Activated naive CD4-positive, alpha-beta T cell treated with anti-CD3 and anti-CD28 coated beads, Interleukin-2, amount 50 U/mL, for 24 hours (primary cell): ENCODE results near the gene LRRC74A.

Source experiments
- H3K27ac Mint-ChIP-seq: one replicate; pipeline ENCODE4 v1.8.0; 2021; ENCODE audit warnings: mild to moderate bottlenecking, mixed read lengths
- H3K27me3 Mint-ChIP-seq: one replicate; pipeline ENCODE4 v1.8.0; 2021; ENCODE audit warnings: mixed read lengths
- H3K36me3 Mint-ChIP-seq: one replicate; pipeline ENCODE4 v1.8.0; 2021; ENCODE audit warnings: mixed read lengths
- H3K4me1 Mint-ChIP-seq: one replicate; pipeline ENCODE4 v1.8.0; 2021; ENCODE audit warnings: mixed read lengths
- H3K4me3 Mint-ChIP-seq: one replicate; pipeline ENCODE4 v1.8.0; 2021; ENCODE audit warnings: mild to moderate bottlenecking, mixed read lengths
- H3K9me3 Mint-ChIP-seq: one replicate; pipeline ENCODE4 v1.8.0; 2021; ENCODE audit warnings: mixed read lengths

LRRC74A gene

GRCh38 chr14:76792422-76792821 lies 33.8 kb upstream of the LRRC74A start:
- no peak overlapping the region for H3K27ac Mint-ChIP-seq
- H3K27me3 Mint-ChIP-seq = no peaks in the 10 kb centered on the region
- H3K4me1 Mint-ChIP-seq = peaks cover 9% of the 10 kb centered on the region
- no peak overlapping the region for H3K4me3 Mint-ChIP-seq
- H3K9me3 Mint-ChIP-seq = no peaks in the 10 kb centered on the region
- peaks cover 12% of the 10 kb centered on the region for H3K36me3 Mint-ChIP-seq

DNA sequence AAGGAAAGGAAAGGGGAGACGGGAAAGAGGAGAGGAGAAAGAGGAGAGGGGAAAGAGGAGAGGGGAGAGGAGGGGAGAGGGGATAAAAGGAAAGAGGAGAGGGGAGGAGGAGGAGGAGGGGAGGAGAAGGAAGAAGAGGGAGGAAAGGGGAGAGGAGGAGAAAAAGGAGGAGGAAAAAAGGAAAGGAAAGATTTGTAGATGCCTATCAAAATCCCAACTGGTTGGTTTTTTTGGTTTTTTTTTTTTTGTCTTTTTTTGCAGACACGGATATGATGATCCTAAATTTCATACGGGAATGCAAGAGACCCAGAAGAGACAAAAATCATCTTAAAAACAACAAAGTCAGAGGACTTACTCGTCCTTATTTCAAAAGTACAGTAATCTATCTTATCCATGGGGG lies 32.9 kb upstream of the LRRC74A start:
- Mint-ChIP-seq H3K27me3 (no peaks in the 10 kb centered on the region), H3K4me1 (peaks cover 9% of the 10 kb centered on the region), H3K9me3 (no peaks in the 10 kb centered on the region), H3K4me3 (no peak overlapping the region), H3K36me3 (peaks cover 15% of the 10 kb centered on the region), H3K27ac (no peak overlapping the region)

- Mint-ChIP-seq H3K9me3 (no peaks in the 10 kb centered on the region), H3K4me1 (peaks cover 9% of the 10 kb centered on the region), H3K27ac (no peak overlapping the region), H3K36me3 (peaks cover 12% of the 10 kb centered on the region), H3K27me3 (no peaks in the 10 kb centered on the region), H3K4me3 (no peak overlapping the region)
These were observed 32.3 kb upstream of the LRRC74A start for GRCh38 chr14:76793956-76794355.

GRCh38 chr14:76806446-76806845 lies 19.8 kb upstream of the LRRC74A start:
- Mint-ChIP-seq H3K27me3 (no peaks in the 10 kb centered on the region), H3K36me3 (peaks cover 22% of the 10 kb centered on the region), H3K9me3 (no peaks in the 10 kb centered on the region), H3K27ac (no peak overlapping the region), H3K4me1 (peaks cover 32% of the 10 kb centered on the region), H3K4me3 (no peak overlapping the region)

DNA sequence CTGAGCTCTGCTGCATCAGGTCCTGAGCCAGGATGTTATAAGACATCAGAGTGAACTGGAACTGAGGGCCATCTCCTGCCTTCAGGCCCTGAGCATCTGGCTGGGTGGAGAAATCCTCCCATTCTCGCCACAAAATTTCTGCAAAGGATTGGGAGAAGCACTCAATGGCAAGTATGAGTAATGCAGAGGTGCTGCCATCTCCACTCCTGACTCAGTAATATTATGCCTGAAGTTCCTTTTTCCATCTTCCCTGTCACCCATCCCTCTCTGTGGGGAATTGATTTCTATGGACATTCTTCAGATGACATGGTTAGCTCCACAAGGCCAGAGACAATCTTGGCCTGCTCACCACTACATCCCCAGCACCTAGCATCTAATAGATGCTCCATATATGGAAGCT lies 18.2 kb upstream of the LRRC74A start:
- peaks cover 36% of the 10 kb centered on the region for H3K4me1 Mint-ChIP-seq
- H3K27ac Mint-ChIP-seq = no peak overlapping the region
- peaks cover 14% of the 10 kb centered on the region for H3K36me3 Mint-ChIP-seq
- no peaks in the 10 kb centered on the region for H3K9me3 Mint-ChIP-seq
- no peak overlapping the region for H3K4me3 Mint-ChIP-seq
- no peaks in the 10 kb centered on the region for H3K27me3 Mint-ChIP-seq

DNA sequence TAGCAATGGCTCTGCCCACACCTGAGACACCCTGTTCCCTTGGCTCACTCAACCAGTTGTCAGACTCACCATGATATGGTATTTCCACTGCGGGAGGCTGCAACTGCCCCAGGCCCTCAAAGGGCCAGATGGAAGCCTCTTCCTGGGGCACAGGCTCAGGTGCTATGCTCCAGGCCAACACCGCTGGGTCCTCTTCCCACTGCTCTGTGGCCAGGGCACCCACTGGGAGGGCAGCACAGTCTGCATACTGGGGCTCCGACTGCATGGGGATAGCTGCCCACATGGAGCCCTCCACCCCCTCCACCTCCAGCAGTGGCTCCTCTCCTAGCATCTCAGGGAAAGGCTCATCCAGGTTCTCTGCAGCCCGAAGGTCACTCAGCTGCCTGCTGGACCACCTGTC lies 17.2 kb upstream of the LRRC74A start:
- no peak overlapping the region for H3K27ac Mint-ChIP-seq
- H3K27me3 Mint-ChIP-seq = no peaks in the 10 kb centered on the region
- peaks cover 39% of the 10 kb centered on the region for H3K4me1 Mint-ChIP-seq
- H3K36me3 Mint-ChIP-seq = peaks cover 4% of the 10 kb centered on the region
- no peaks in the 10 kb centered on the region for H3K9me3 Mint-ChIP-seq
- H3K4me3 Mint-ChIP-seq = no peak overlapping the region

DNA sequence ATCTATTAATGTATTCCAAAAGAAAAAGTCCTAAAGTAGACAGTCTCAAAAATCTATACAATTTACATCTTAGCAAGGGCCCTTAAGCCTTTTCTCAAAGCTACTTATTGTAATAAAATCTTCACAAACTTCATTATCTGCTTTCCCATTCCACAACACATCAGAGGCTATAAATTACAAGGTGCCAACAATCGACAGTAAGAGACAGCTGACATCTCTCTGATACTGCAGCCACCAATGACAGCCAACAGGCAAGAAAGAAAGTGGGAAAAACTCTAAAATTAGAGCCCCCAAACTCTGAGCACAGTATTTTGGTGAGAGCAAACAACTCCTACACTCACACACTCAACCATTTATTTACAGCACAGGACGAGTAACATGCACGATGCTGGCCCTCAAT lies 15.7 kb upstream of the LRRC74A start:
- H3K27ac Mint-ChIP-seq = no peak overlapping the region
- H3K36me3 Mint-ChIP-seq = peaks cover 4% of the 10 kb centered on the region
- H3K4me1 Mint-ChIP-seq = peaks cover 39% of the 10 kb centered on the region
- H3K9me3 Mint-ChIP-seq = no peaks in the 10 kb centered on the region
- no peaks in the 10 kb centered on the region for H3K27me3 Mint-ChIP-seq
- peak overlapping the region; percentile 97 for H3K4me3 Mint-ChIP-seq

- Mint-ChIP-seq H3K4me3 (peak overlapping the region; percentile 97), H3K27me3 (no peaks in the 10 kb centered on the region), H3K27ac (peak overlapping the region; percentile 68), H3K36me3 (peaks cover 3% of the 10 kb centered on the region), H3K4me1 (peaks cover 39% of the 10 kb centered on the region), H3K9me3 (no peaks in the 10 kb centered on the region)
These were observed 15.2 kb upstream of the LRRC74A start for GRCh38 chr14:76810953-76811400.

DNA sequence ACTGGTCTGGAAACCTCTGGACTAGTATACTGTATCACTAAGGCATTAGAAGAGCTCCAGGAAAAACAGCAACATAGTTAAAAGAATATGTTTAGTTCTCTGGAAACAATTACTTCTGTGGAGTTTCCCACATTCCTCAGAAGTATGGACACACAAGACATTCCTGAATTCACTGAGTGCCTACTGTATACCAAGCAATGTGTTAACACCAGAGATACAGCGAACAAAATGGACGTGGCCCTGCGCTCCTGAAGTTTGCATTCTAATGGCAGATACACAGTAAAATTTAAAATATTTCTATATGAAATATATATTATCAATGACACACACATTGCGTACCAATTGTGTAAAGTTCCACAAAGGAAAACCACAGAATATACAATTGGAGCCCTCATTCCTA lies 14.6 kb upstream of the LRRC74A start:
- no peaks in the 10 kb centered on the region for H3K27me3 Mint-ChIP-seq
- H3K9me3 Mint-ChIP-seq = no peaks in the 10 kb centered on the region
- H3K4me3 Mint-ChIP-seq = peak overlapping the region; percentile 97
- H3K27ac Mint-ChIP-seq = peak overlapping the region; percentile 94
- peaks cover 39% of the 10 kb centered on the region for H3K4me1 Mint-ChIP-seq
- H3K36me3 Mint-ChIP-seq = peaks cover 3% of the 10 kb centered on the region

DNA sequence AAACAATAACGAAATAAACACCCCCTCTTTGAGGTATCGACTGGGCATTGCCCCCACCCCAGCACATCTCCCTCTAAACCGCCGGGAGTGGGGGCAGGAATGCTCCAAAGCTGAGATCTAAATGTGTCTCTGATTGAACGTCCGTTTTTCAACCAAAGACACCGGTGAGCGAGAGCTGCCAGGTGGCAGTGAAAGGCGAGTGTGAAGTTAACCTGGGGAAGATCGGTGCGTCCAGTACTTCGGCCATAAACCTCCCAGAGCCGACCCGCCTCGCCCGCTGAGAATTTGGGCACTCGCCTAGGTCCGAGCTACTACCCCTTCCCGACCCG lies 14.2 kb upstream of the LRRC74A start:
- peaks cover 1% of the 10 kb centered on the region for H3K36me3 Mint-ChIP-seq
- H3K27me3 Mint-ChIP-seq = no peaks in the 10 kb centered on the region
- H3K4me3 Mint-ChIP-seq = peak overlapping the region; percentile 97
- H3K9me3 Mint-ChIP-seq = no peaks in the 10 kb centered on the region
- H3K4me1 Mint-ChIP-seq = peaks cover 38% of the 10 kb centered on the region
- H3K27ac Mint-ChIP-seq = peak overlapping the region; percentile 94

DNA sequence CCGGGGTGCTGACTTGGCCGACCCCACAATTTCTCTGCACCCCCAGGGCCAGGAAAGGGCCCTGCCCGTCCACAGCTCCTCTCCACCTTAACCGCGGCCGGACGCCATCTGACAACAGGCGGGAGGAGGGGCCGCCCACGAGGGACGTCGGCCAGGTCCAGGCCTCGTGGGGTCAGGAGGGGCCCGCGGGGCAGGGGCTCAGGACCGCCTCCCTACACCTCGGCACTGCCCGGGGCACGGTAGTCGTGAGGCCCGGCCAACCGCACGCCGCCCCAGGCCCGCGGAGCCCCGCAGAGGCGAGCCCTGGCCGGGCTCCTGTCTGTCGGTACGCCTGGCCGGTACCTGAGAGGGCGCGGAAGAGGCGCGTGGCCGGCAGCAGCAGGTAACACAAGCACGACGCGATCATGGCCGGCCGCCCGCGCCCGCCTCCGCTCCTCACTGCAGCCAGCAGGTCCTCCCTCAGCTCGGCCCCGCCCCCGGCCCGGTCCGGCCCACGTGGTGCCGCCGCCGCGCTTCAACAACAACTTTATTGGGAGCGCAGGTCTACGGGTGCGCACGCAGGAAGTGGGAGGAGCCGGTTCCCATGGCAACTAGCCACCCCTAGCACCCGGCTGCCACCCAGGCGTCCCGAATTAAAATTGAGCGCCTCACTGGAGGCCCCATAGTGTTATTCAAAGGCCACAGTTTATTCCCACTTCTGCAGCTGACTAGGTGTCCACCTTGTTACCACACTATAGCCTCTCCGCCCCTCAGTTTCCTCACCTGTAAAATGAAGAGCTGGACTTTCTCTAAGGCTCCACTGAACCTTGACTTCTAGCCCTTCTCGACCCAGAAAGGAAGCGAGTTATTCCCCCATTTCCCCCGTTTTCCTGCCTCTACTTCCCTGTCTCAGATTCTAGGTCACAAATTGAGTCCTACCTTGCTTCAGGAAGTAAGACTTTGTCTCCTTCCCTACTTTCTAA lies 13.5 kb upstream of the LRRC74A start, which contains the start of gene ANGEL1:
Gene ANGEL1, minus strand, starts transcription at position 461 of the 962 bp plus-strand sequence. Its CDS starts 55 bp downstream, at position 406.
- Mint-ChIP-seq H3K4me3 (peak within 1 kb of the TSS; percentile 97), H3K36me3 (no peaks in the 10 kb centered on the region), H3K27ac (peak within 1 kb of the TSS; percentile 94), H3K4me1 (peaks cover 36% of the 10 kb centered on the region), H3K27me3 (no peaks in the 10 kb centered on the region), H3K9me3 (no peaks in the 10 kb centered on the region)

DNA sequence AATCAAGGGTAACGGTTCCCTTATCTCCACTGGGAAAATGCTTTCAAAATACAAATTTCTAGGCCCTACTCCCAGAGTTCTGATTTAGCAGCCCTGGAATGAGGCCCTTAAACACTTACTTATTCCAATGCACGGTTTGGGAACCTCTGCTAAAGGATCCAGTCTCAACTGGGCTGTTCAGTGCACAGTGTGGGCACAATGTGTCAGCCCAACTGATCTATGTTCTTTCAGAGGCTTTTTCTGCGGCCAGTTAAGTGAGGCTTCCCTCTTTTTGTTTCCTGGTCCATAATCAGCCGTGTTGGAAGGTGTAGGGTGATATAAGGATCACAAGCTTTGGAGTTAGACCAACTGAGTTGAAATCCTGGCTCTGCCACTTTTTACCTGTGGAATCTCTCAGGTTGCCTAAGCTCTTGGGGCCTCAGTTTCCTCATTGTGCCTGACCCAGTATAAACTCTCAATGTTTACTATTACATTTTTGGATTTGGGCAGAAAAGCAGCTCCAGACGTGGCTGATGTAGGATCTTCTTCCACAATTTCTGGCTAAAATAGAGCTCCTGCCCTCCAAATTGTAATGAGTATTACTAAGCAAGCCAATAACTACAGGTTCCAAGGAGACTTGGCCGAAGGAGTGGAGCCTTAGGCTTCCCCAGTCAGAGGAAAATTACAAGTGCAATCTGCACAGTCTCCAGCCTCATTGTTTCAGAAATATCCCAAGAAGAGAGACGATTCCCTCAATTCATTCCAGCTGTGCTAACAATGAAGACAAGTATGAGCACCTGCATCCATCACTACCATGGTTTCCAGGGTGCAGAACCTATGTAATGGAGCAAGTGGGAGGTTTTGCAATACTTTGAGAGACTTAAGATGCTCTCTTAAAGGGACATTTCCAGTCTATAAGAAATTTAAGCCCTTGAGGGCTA lies 11.2 kb upstream of the LRRC74A start:
- H3K9me3 Mint-ChIP-seq = no peaks in the 10 kb centered on the region
- no peak overlapping the region for H3K4me3 Mint-ChIP-seq
- H3K27ac Mint-ChIP-seq = no peak overlapping the region
- H3K27me3 Mint-ChIP-seq = peaks cover 2% of the 10 kb centered on the region
- peaks cover 19% of the 10 kb centered on the region for H3K4me1 Mint-ChIP-seq
- H3K36me3 Mint-ChIP-seq = no peaks in the 10 kb centered on the region

GRCh38 chr14:76820700-76821099 lies 5.5 kb upstream of the LRRC74A start:
- peaks cover 2% of the 10 kb centered on the region for H3K27me3 Mint-ChIP-seq
- no peak overlapping the region for H3K4me3 Mint-ChIP-seq
- no peaks in the 10 kb centered on the region for H3K36me3 Mint-ChIP-seq
- no peak overlapping the region for H3K27ac Mint-ChIP-seq
- no peaks in the 10 kb centered on the region for H3K9me3 Mint-ChIP-seq
- H3K4me1 Mint-ChIP-seq = no peaks in the 10 kb centered on the region

DNA sequence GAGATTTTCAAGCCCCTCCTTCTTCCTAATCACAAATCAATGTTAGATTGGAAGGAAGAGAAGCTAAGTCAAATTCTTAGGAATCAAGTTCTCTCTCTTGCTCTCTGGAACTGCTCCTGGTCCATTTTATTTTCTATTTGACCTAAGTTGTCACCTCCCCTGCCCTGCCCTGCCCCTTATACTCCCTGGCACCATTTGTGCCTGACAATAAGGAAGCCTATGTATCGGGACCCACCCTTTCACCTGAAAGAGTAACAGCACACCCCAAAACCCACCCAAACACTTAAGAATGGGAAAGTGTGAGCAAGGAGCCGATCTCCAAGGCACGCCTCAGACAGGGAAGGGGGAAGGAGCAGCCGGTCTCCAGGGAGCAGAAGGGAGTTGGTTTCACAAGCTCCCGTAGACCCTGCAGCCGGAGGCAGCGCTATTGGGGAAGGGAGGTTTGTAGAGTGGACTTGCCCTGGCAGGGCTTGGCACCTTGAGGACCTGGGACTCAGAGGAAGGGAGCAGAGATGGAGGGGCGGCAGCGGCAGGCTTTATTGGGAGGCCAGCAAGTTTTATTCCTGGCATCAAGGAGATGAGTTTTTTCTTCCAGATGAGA lies 1.6 kb downstream of the LRRC74A start:
- Mint-ChIP-seq H3K4me1 (no peaks in the 10 kb centered on the region), H3K4me3 (no peak overlapping the region), H3K27ac (no peak overlapping the region), H3K9me3 (no peaks in the 10 kb centered on the region), H3K36me3 (no peaks in the 10 kb centered on the region), H3K27me3 (no peaks in the 10 kb centered on the region)

- no peaks in the 10 kb centered on the region for H3K4me1 Mint-ChIP-seq
These were observed 2.3 kb downstream of the LRRC74A start for GRCh38 chr14:76828339-76829012.

More at GRCh38 chr14:76828339-76829012, 2.3 kb downstream of the LRRC74A start:
- Mint-ChIP-seq H3K36me3 (no peaks in the 10 kb centered on the region), H3K9me3 (no peaks in the 10 kb centered on the region), H3K4me3 (no peak overlapping the region), H3K27ac (no peak overlapping the region), H3K27me3 (no peaks in the 10 kb centered on the region)
